IMR-90 (cell line): ENCODE results near the gene LRRC7. TPM values are rescaled to one million over a fixed set of nuclear protein-coding genes. Genes with fewer than 3 reads are reported as not detected.

Experiments
- ATAC-seq: fragments of 200-7000 bp; cut with Tn5 transposase; 2 replicates; pipeline ENCODE4 v1.9.1; 2020; ENCODE audit warnings: low read depth, mild to moderate bottlenecking, moderate library complexity
- BruUV-seq: library from RNA; stranded (reverse); fragments of 400-500 nt; replicated peaks from 2 replicates; lab custom pipeline; 2021; lab: Mats Ljungman, UMichigan
- CTCF ChIA-PET: fragments of 300-600 bp; formaldehyde crosslinking; extraction: SDS; loops from one replicate; lab custom pipeline; 2021; ENCODE audit warnings: antibody characterized with exemption; lab: Yijun Ruan, JAX
- POLR2A ChIA-PET: fragments of 300-600 bp; sonication (Branson Sonifier 250); formaldehyde crosslinking; loops from one replicate; lab custom pipeline; 2022; ENCODE audit warnings: antibody characterized with exemption; ENCODE audit not compliant: unreplicated experiment; lab: Charles Lee
- DNase-seq: peaks from one replicate; pipeline ENCODE4 v3.0.0; 2013
- H2AFZ ChIP-seq: replicated peaks from 2 replicates; pipeline ENCODE3; 2013; ENCODE audit warnings: low read length, mild to moderate bottlenecking; ENCODE audit not compliant: poor library complexity
- H2AK5ac ChIP-seq: 2 replicates; pipeline ENCODE4 v1.6.1; 2013; ENCODE audit warnings: low read depth, low read length, inconsistent platforms
- H2AK9ac ChIP-seq: replicated peaks from 2 replicates; pipeline ENCODE3; 2013; ENCODE audit warnings: mild to moderate bottlenecking, low read depth, low read length, moderate library complexity; ENCODE audit not compliant: poor library complexity
- H2BK120ac ChIP-seq: 2 replicates; pipeline ENCODE4 v1.6.1; 2013; ENCODE audit warnings: low read depth, low read length, inconsistent platforms
- H2BK15ac ChIP-seq: 3 replicates; pipeline ENCODE4 v1.6.1; 2013; ENCODE audit warnings: low read depth, low read length, inconsistent platforms
- H2BK20ac ChIP-seq: 2 replicates; pipeline ENCODE4 v1.6.1; 2013; ENCODE audit warnings: low read depth, mild to moderate bottlenecking, inconsistent platforms, low read length, moderate library complexity
- H2BK5ac ChIP-seq: 2 replicates; pipeline ENCODE4 v1.6.1; 2013; ENCODE audit warnings: mild to moderate bottlenecking, low read depth, low read length, inconsistent platforms; ENCODE audit not compliant: poor library complexity, severe bottlenecking
- H3K14ac ChIP-seq: replicated peaks from 2 replicates; pipeline ENCODE4 v1.6.1; 2013; ENCODE audit warnings: low read depth, low read length, inconsistent platforms
- H3K18ac ChIP-seq: 2 replicates; pipeline ENCODE4 v1.6.1; 2013; ENCODE audit warnings: low read depth, low read length, control low read depth
- H3K23ac ChIP-seq: 2 replicates; pipeline ENCODE4 v1.6.1; 2013; ENCODE audit warnings: low read depth, low read length, inconsistent platforms
- H3K27ac ChIP-seq: 2 replicates; pipeline ENCODE4 v1.5.1; 2013; ENCODE audit warnings: mild to moderate bottlenecking, control low read depth, low read length; ENCODE audit not compliant: insufficient read depth
- H3K27me3 ChIP-seq: 2 replicates; pipeline ENCODE4 v1.6.1; 2013; ENCODE audit warnings: low read length; ENCODE audit not compliant: control insufficient read depth, insufficient read depth
- H3K36me3 ChIP-seq: 2 replicates; pipeline ENCODE4 v1.6.1; 2013; ENCODE audit warnings: low read length, mixed read lengths; ENCODE audit not compliant: control insufficient read depth, insufficient read depth
- H3K4ac ChIP-seq: 2 replicates; pipeline ENCODE4 v1.6.1; 2013; ENCODE audit warnings: low read depth, low read length, inconsistent platforms
- H3K4me1 ChIP-seq: 2 replicates; pipeline ENCODE4 v1.6.1; 2013; ENCODE audit warnings: low read length, mixed read lengths; ENCODE audit not compliant: control insufficient read depth, insufficient read depth
- H3K4me2 ChIP-seq: 2 replicates; pipeline ENCODE4 v1.6.1; 2013; ENCODE audit warnings: low read depth, mild to moderate bottlenecking, control low read depth, low read length, moderate library complexity
- H3K4me3 ChIP-seq: 2 replicates; pipeline ENCODE4 v1.5.1; 2013; ENCODE audit warnings: low read depth, mild to moderate bottlenecking, control low read depth, low read length, moderate library complexity; ENCODE audit not compliant: insufficient read depth
- H3K56ac ChIP-seq: 2 replicates; pipeline ENCODE4 v1.6.1; 2013; ENCODE audit warnings: low read length, inconsistent platforms; ENCODE audit not compliant: insufficient read depth; ENCODE audit errors: extremely low read depth
- H3K79me1 ChIP-seq, 2 experiments: 2 replicates each; pipeline ENCODE4 v1.6.1; 2013; ENCODE audit warnings: low read length in 2 of 2, inconsistent platforms in 1 of 2, low read depth in 1 of 2
- H3K9ac ChIP-seq: 2 replicates; pipeline ENCODE4 v1.6.1; 2013; ENCODE audit warnings: low read depth, low read length, control low read depth
- H3K9me1 ChIP-seq: 2 replicates; pipeline ENCODE4 v1.6.1; 2013; ENCODE audit warnings: low read length, inconsistent platforms; ENCODE audit not compliant: insufficient read depth
- H3K9me3 ChIP-seq: 2 replicates; pipeline ENCODE4 v1.6.1; 2013; ENCODE audit warnings: low read length; ENCODE audit not compliant: control insufficient read depth, insufficient read depth
- H4K20me1 ChIP-seq: 2 replicates; pipeline ENCODE4 v1.6.1; 2013; ENCODE audit warnings: low read length, inconsistent platforms; ENCODE audit not compliant: insufficient read depth
- H4K5ac ChIP-seq: 2 replicates; pipeline ENCODE4 v1.6.1; 2013; ENCODE audit warnings: mild to moderate bottlenecking, low read depth, low read length, control low read depth
- H4K8ac ChIP-seq, 2 experiments: 2 replicates each; pipeline ENCODE4 v1.6.1; 2013; ENCODE audit warnings: low read depth in 2 of 2, low read length in 2 of 2, control low read depth in 1 of 2, inconsistent platforms in 1 of 2
- H4K91ac ChIP-seq: 2 replicates; pipeline ENCODE4 v1.6.1; 2013; ENCODE audit warnings: low read depth, low read length, inconsistent platforms; ENCODE audit not compliant: insufficient read depth
- BHLHE40 ChIP-seq: fragments of 150-350 bp; IDR thresholded peaks from 2 replicates; pipeline ENCODE4 v1.6.1; 2016; ENCODE audit warnings: mild to moderate bottlenecking, low read depth, low read length
- CEBPB ChIP-seq: IDR thresholded peaks from 2 replicates; pipeline ENCODE4 v1.6.1; 2012; ENCODE audit warnings: low read depth, low read length, improper control_type of control experiment
- FOS ChIP-seq: fragments of 150-350 bp; IDR thresholded peaks from 2 replicates; pipeline ENCODE4 v1.6.1; 2016; ENCODE audit warnings: low read depth, low read length
- MAFK ChIP-seq: IDR thresholded peaks from 2 replicates; pipeline ENCODE4 v1.6.1; 2012; ENCODE audit warnings: low read depth, low read length, improper control_type of control experiment
- NFE2L2 ChIP-seq: fragments of 150-350 bp; IDR thresholded peaks from 2 replicates; pipeline ENCODE4 v1.6.1; 2016; ENCODE audit warnings: low read depth, mild to moderate bottlenecking, low read length
- POLR2A ChIP-seq: IDR thresholded peaks from 2 replicates; pipeline ENCODE4 v1.6.1; 2012; ENCODE audit warnings: mild to moderate bottlenecking, low read depth, low read length
- RAD21 ChIP-seq: IDR thresholded peaks from 2 replicates; pipeline ENCODE4 v1.6.1; 2012; ENCODE audit warnings: low read length, improper control_type of control experiment
- RCOR1 ChIP-seq: IDR thresholded peaks from 2 replicates; pipeline ENCODE4 v1.6.1; 2012; ENCODE audit warnings: mild to moderate bottlenecking, low read length, improper control_type of control experiment; ENCODE audit not compliant: insufficient replicate concordance
- RFX5 ChIP-seq: IDR thresholded peaks from 2 replicates; pipeline ENCODE4 v1.8.0; 2012; ENCODE audit warnings: low read depth, mild to moderate bottlenecking, low read length, moderate library complexity
- SMC3 ChIP-seq: fragments of 150-350 bp; IDR thresholded peaks from 2 replicates; pipeline ENCODE4 v1.6.1; 2016; ENCODE audit warnings: low read depth, mild to moderate bottlenecking, antibody characterized with exemption, low read length, moderate library complexity
- WGBS, 2 experiments: methylation state at CpG; one replicate each; pipeline versions ENCODE4 v1.1.5 to v1.1.7; 2013; ENCODE audit warnings: missing lambda C conversion rate in 2 of 2; ENCODE audit not compliant: insufficient read length in 1 of 2; ENCODE audit errors: extremely low coverage in 2 of 2; 5-methylcytosine and 5-hydroxymethylcytosine counted together
- dilution Hi-C: fragments of 300-500 bp; cut with HindIII; formaldehyde crosslinking; loops from one replicate; pipeline ENCODE4 v1.14.3; 2018; ENCODE audit warnings: low sequenced_read_pairs; ENCODE audit not compliant: unreplicated experiment
- in situ Hi-C: fragments of 300-500 bp; cut with MboI; formaldehyde crosslinking; loops from 3 replicates; pipeline ENCODE4 v1.14.3; 2019; ENCODE audit warnings: low sequenced_read_pairs, inconsistent platforms, mixed read lengths
- intact Hi-C: fragments of 100-400 bp; cut with micrococcal nuclease; formaldehyde crosslinking; loops from 2 replicates; pipeline ENCODE4 v1.10.0; 2022
- polyA plus RNA-seq, 3 experiments: library from polyadenylated mRNA; depleted of rRNA; stranded (reverse); fragments of >200 nt; gene quantifications; 2 replicates each; pipeline ENCODE4 v1.2.3, GENCODE V29; 2012; ENCODE audit warnings: low replicate concordance in 1 of 3
- total RNA-seq: library from RNA; depleted of rRNA; stranded (reverse); fragments of >200 nt; gene quantifications from 2 replicates; pipeline ENCODE4 v1.2.3, GENCODE V29; 2012
- TF ChIP-seq, protein P1 (sequence below): conservative IDR thresholded peaks from 2 replicates; pipeline ENCODE4 v1.5.1; 2012; ENCODE audit warnings: mild to moderate bottlenecking, low read depth, low read length, improper control_type of control experiment
- TF ChIP-seq, protein P2 (sequence below): fragments of 150-350 bp; IDR thresholded peaks from 2 replicates; pipeline ENCODE4 v1.6.1; 2016; ENCODE audit warnings: low read depth, mild to moderate bottlenecking, low read length, moderate library complexity, borderline replicate concordance

The LRRC7 gene
- total and polyA plus RNA-seq, 2 of the 4 experiments (the other 2 are of a cell fraction) = under 0.01 to 0.02 TPM

DNA sequence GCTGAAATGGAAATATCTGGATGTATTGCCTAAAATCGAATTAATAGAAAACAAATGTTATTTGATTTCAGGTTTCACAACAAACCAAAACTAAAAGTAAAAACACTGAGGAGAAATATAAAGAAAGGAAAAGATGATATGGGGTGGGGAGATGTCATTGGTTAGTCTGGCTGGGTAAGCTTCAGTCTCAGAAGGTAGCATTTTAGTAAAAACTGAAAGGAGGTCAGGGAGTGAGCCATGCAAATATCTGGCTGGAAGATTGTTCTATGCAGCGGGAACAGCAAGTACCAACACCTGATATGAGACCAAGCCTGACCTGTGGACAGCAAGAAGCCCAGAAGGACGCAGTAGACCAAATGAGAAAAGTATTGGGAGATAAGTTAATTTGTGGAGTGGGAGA is 373.1 kb downstream of the LRRC7 start:
- POLR2A ChIA-PET = no interaction called here
- no peak overlapping the region for H3K23ac ChIP-seq

More for the DNA sequence above, 373.1 kb downstream of the LRRC7 start:
- H4K8ac ChIP-seq = no peak overlapping the region
- H3K56ac ChIP-seq = no peak overlapping the region
- no peak overlapping the region for H3K4me2 ChIP-seq
- H2AK5ac ChIP-seq = no peak overlapping the region
- no peak overlapping the region for H2BK120ac ChIP-seq
- H3K27me3 ChIP-seq = no peaks in the 10 kb centered on the region
- no peak overlapping the region for H3K14ac ChIP-seq
- no peak overlapping the region for H2AK9ac ChIP-seq
- no peaks in the 10 kb centered on the region for H3K4me1 ChIP-seq
- no peaks in the 10 kb centered on the region for H4K20me1 ChIP-seq
- H2BK20ac ChIP-seq = no peak overlapping the region
- H3K9me3 ChIP-seq = no peaks in the 10 kb centered on the region
- CTCF ChIA-PET = no interaction called here
- 56% methylated on average over 2 of the region's 3 CpGs; no CpG with 5 or more reads in 1 of the 2 experiments for WGBS, 2 experiments
- no peaks in the 10 kb centered on the region for H3K79me1 ChIP-seq
- no peak overlapping the region for H2BK5ac ChIP-seq
- no peak overlapping the region for H4K91ac ChIP-seq
- H3K36me3 ChIP-seq = no peaks in the 10 kb centered on the region
- H3K18ac ChIP-seq = no peak overlapping the region
- H2BK15ac ChIP-seq = no peak overlapping the region
- no peaks in the 10 kb centered on the region for H3K9me1 ChIP-seq
- no peak overlapping the region for H2AFZ ChIP-seq
- no peak overlapping the region for H3K4ac ChIP-seq
- H3K9ac ChIP-seq = no peak overlapping the region
- in situ Hi-C loops (no loop called here), dilution Hi-C loops (no loop called here), intact Hi-C loops (no loop called here)
- no TSS peak for BruUV-seq
- H3K4me3 ChIP-seq = no peak overlapping the region
- TF ChIP-seq RCOR1 = no peak
- TF ChIP-seq NFE2L2 = no peak
- no peak for TF ChIP-seq POLR2A
- no peak for TF ChIP-seq FOS
- TF ChIP-seq, protein P1, sequence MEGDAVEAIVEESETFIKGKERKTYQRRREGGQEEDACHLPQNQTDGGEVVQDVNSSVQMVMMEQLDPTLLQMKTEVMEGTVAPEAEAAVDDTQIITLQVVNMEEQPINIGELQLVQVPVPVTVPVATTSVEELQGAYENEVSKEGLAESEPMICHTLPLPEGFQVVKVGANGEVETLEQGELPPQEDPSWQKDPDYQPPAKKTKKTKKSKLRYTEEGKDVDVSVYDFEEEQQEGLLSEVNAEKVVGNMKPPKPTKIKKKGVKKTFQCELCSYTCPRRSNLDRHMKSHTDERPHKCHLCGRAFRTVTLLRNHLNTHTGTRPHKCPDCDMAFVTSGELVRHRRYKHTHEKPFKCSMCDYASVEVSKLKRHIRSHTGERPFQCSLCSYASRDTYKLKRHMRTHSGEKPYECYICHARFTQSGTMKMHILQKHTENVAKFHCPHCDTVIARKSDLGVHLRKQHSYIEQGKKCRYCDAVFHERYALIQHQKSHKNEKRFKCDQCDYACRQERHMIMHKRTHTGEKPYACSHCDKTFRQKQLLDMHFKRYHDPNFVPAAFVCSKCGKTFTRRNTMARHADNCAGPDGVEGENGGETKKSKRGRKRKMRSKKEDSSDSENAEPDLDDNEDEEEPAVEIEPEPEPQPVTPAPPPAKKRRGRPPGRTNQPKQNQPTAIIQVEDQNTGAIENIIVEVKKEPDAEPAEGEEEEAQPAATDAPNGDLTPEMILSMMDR = no peak
- no peak for TF ChIP-seq MAFK
- TF ChIP-seq RFX5 = no peak
- no peak for TF ChIP-seq CEBPB
- TF ChIP-seq BHLHE40 = no peak
- TF ChIP-seq RAD21 = no peak
- TF ChIP-seq SMC3 = no peak
- TF ChIP-seq, protein P2, sequence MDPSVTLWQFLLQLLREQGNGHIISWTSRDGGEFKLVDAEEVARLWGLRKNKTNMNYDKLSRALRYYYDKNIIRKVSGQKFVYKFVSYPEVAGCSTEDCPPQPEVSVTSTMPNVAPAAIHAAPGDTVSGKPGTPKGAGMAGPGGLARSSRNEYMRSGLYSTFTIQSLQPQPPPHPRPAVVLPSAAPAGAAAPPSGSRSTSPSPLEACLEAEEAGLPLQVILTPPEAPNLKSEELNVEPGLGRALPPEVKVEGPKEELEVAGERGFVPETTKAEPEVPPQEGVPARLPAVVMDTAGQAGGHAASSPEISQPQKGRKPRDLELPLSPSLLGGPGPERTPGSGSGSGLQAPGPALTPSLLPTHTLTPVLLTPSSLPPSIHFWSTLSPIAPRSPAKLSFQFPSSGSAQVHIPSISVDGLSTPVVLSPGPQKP = no peak
- no peak for ATAC-seq
- no peak overlapping the region for H4K5ac ChIP-seq
- no peak overlapping the region for H3K27ac ChIP-seq
- DNase-seq = no peak
